Measurements from ENCODE around the gene C12orf60.

- TF ChIP-seq EZH2 (IDR thresholded peaks at IDR 0.05; ENCODE audit: borderline replicate concordance, low read depth, low read length, severe bottlenecking) = no peak
- TF ChIP-seq CTCF (IDR thresholded peaks at IDR 0.05; ENCODE audit: borderline replicate concordance, extremely low read depth, low read length, poor library complexity, severe bottlenecking) = no peak
These were observed 50.5 kb downstream of the C12orf60 start for GRCh38 chr12:14853961-14854360.
